Transverse colon (tissue), 4 donors: ENCODE results near the gene VSTM4. TPM values are rescaled to one million over a fixed set of nuclear protein-coding genes. Genes with fewer than 3 reads are reported as not detected.

Experiments
- DNase-seq: peaks from one replicate; pipeline ENCODE4 v3.0.0-alpha.2; 2019
- H3K27ac ChIP-seq, 4 donors: fragments of 200-600 bp; sonication (generic); 2 replicates each; pipeline ENCODE4 v1.5.1; 2016 to 2018; ENCODE audit warnings: inconsistent platforms in 4 of 4
- H3K27me3 ChIP-seq: fragments of 200-600 bp; sonication (generic); 2 replicates; pipeline ENCODE4 v1.5.1; 2017; ENCODE audit warnings: inconsistent platforms
- H3K36me3 ChIP-seq, 4 donors: fragments of 200-600 bp; sonication (generic); 2 replicates each; pipeline ENCODE4 v1.5.1; 2017 to 2019; ENCODE audit warnings: inconsistent platforms in 4 of 4
- H3K4me1 ChIP-seq, 4 donors: fragments of 200-600 bp; sonication (generic); 2 replicates each; pipeline ENCODE4 v1.5.1; 2017 to 2020; ENCODE audit warnings: inconsistent platforms in 4 of 4
- H3K4me3 ChIP-seq, 4 donors: fragments of 200-600 bp; sonication (generic); 1 replicate in 1 of 4; 2 replicates in 3 of 4; pipeline versions ENCODE4 v1.5.1 to v1.6.1; 2017 to 2019; ENCODE audit warnings: inconsistent platforms in 4 of 4
- H3K9me3 ChIP-seq, 2 donors: fragments of 200-600 bp; sonication (generic); 2 replicates each; pipeline ENCODE4 v1.5.1; 2017 to 2019; ENCODE audit warnings: inconsistent platforms in 2 of 2
- CTCF ChIP-seq, 5 experiments: fragments of 200-600 bp in 3 of 5; fragments of 450-650 bp in 2 of 5; sonication (generic) in 3 of 5; IDR thresholded peaks; 1 replicate in 2 of 5; 2 replicates in 3 of 5; pipeline ENCODE4 v1.5.1; 2016 to 2017; ENCODE audit warnings: antibody characterized with exemption in 5 of 5, inconsistent platforms in 3 of 5, mild to moderate bottlenecking in 2 of 5, moderate library complexity in 1 of 5
- EP300 ChIP-seq: sonication (generic); formaldehyde crosslinking; IDR thresholded peaks from one replicate; pipeline ENCODE4 v1.6.1; 2017; ENCODE audit warnings: antibody characterized with exemption, low read depth
- POLR2A ChIP-seq: fragments of 450-650 bp; IDR thresholded peaks from one replicate; pipeline ENCODE4 v1.6.1; 2016; ENCODE audit warnings: antibody characterized with exemption, mild to moderate bottlenecking, moderate library complexity
- POLR2AphosphoS5 ChIP-seq, 3 donors: sonication (generic); formaldehyde crosslinking; IDR thresholded peaks; one replicate each; pipeline ENCODE4 v1.6.1; 2016; ENCODE audit warnings: antibody characterized with exemption in 3 of 3
- WGBS, 2 donors: methylation state at CpG; one replicate each; pipeline ENCODE4 v1.1.5; 2018; ENCODE audit warnings: low coverage in 1 of 2; 5-methylcytosine and 5-hydroxymethylcytosine counted together
- in situ Hi-C, 4 donors: fragments of 200-750 bp; cut with MboI; loops; one replicate each; pipeline versions ENCODE4 v1.15.0 to v1.15.1; 2017; ENCODE audit warnings: low sequenced_read_pairs in 3 of 4, low pct_ligation_motif_present in 1 of 4, low pct_unique_long_range_greater_than_20kb in 1 of 4
- intact Hi-C: fragments of 100-400 bp; cut with DNase I; formaldehyde crosslinking; loops from one replicate; pipeline ENCODE4 v1.15.1; 2023; ENCODE audit warnings: low total_unique reads
- total RNA-seq, 4 donors: library from RNA; depleted of rRNA; stranded (reverse); fragments of >200 nt; gene quantifications; one replicate each; pipeline ENCODE4 v1.1.0, GENCODE V29; 2016

Gene VSTM4
- total RNA-seq, 4 donors from 2014 or later = 2.2 to 6.0 (median 3.9) TPM

- no peak overlapping the region for H3K4me3 ChIP-seq
- in situ Hi-C loops = no loop called here
- H3K27ac ChIP-seq = no peak overlapping the region
- intact Hi-C loops = no loop called here
- 22% methylated on average over 1 of the region's 1 CpG; no CpG with 5 or more reads in 1 of the 2 donors for whole genome bisulfite sequencing, 2 donors
- no peaks in the 10 kb centered on the region for H3K27me3 ChIP-seq
- H3K9me3 ChIP-seq = no peaks in the 10 kb centered on the region
- no peak for DNase-seq
- no peaks in the 10 kb centered on the region for H3K36me3 ChIP-seq
- TF ChIP-seq POLR2AphosphoS5 (IDR thresholded peaks at IDR 0.05) (no peak), CTCF (IDR thresholded peaks at IDR 0.05) (no peak), EP300 (no peak), POLR2A (no peak)
- H3K4me1 ChIP-seq = no peaks in the 10 kb centered on the region
These were observed 59.0 kb downstream of the VSTM4 start for GRCh38 chr10:49056356-49056755.

- H3K27me3 ChIP-seq = no peaks in the 10 kb centered on the region
- intact Hi-C loops = no loop called here
- DNase-seq = no peak
- no peak for TF ChIP-seq CTCF (IDR thresholded peaks at IDR 0.05)
- TF ChIP-seq EP300 = no peak
- no peak for TF ChIP-seq POLR2A
- TF ChIP-seq POLR2AphosphoS5 (IDR thresholded peaks at IDR 0.05) = no peak
- in situ Hi-C loops = no loop called here
- H3K27ac ChIP-seq = no peak overlapping the region
- no peaks in the 10 kb centered on the region for H3K4me1 ChIP-seq
- H3K9me3 ChIP-seq = no peaks in the 10 kb centered on the region
- WGBS, 2 donors = 60 to 64% methylated on average over 1 to 5 of the region's 5 CpGs
- H3K4me3 ChIP-seq = no peak overlapping the region
- no peaks in the 10 kb centered on the region for H3K36me3 ChIP-seq
These were observed 60.0 kb downstream of the VSTM4 start for GRCh38 chr10:49055221-49055849.

- H3K27me3 ChIP-seq = no peaks in the 10 kb centered on the region
- WGBS, 2 donors = 93 to 100% methylated on average over 4 to 5 of the region's 5 CpGs
- in situ Hi-C loops (no loop called here), intact Hi-C loops (no loop called here)
- no peak overlapping the region for H3K27ac ChIP-seq
- TF ChIP-seq CTCF (IDR thresholded peaks at IDR 0.05) (no peak), POLR2A (no peak), POLR2AphosphoS5 (IDR thresholded peaks at IDR 0.05) (no peak), EP300 (no peak)
- H3K36me3 ChIP-seq = no peaks in the 10 kb centered on the region
- DNase-seq = no peak
- H3K4me3 ChIP-seq = no peak overlapping the region
- H3K9me3 ChIP-seq = no peaks in the 10 kb centered on the region
- no peaks in the 10 kb centered on the region for H3K4me1 ChIP-seq
These were observed 60.6 kb downstream of the VSTM4 start for GRCh38 chr10:49054753-49055152.

GRCh38 chr10:49053998-49054692 is 61.2 kb downstream of the VSTM4 start:
- intact Hi-C loops = no loop called here
- no peaks in the 10 kb centered on the region for H3K36me3 ChIP-seq
- H3K4me3 ChIP-seq = no peak overlapping the region
- H3K27me3 ChIP-seq = no peaks in the 10 kb centered on the region
- H3K27ac ChIP-seq = no peak overlapping the region
- DNase-seq = no peak
- in situ Hi-C loops = no loop called here
- TF ChIP-seq POLR2A = no peak
- TF ChIP-seq EP300 = no peak
- no peak for TF ChIP-seq CTCF (IDR thresholded peaks at IDR 0.05)
- TF ChIP-seq POLR2AphosphoS5 (IDR thresholded peaks at IDR 0.05) = no peak
- 68 to 90% methylated on average over 3 to 5 of the region's 5 CpGs for WGBS, 2 donors
- no peaks in the 10 kb centered on the region for H3K4me1 ChIP-seq
- H3K9me3 ChIP-seq = no peaks in the 10 kb centered on the region
